K562 (cell line): ENCODE results near the gene AMY1B.
"Not testable (repeated sequence)": the region's sequence is repeated elsewhere in the genome, so short reads cannot be mapped to it uniquely, and the experiment has no call there.

Experiments
- CBX1 ChIP-seq: sonication (generic); IDR thresholded peaks from 2 replicates; pipeline ENCODE4 v1.6.1; 2016; ENCODE audit warnings: antibody characterized with exemption, low read depth, mild to moderate bottlenecking
- CBX8 ChIP-seq: fragments of 200-600 bp; sonication (generic); IDR thresholded peaks from 2 replicates; pipeline ENCODE4 v1.6.1; 2012; ENCODE audit warnings: borderline replicate concordance, mixed run types, low read depth, mild to moderate bottlenecking, moderate library complexity, mixed read lengths, low read length, control low read depth, inconsistent platforms; ENCODE audit not compliant: poor library complexity, severe bottlenecking; ENCODE audit errors: extremely low read depth
- EP300 ChIP-seq: IDR thresholded peaks from 2 replicates; pipeline ENCODE4 v1.6.1; 2012; ENCODE audit warnings: low read length, improper control_type of control experiment
- NBN ChIP-seq: fragments of 450-650 bp; IDR thresholded peaks from 2 replicates; pipeline ENCODE4 v1.6.1; 2016; ENCODE audit warnings: low read depth, mild to moderate bottlenecking
- ZNF311 ChIP-seq: fragments of 250-450 bp; sonication (Bioruptor Pico); IDR thresholded peaks from 2 replicates; pipeline ENCODE4 v1.4.0; 2020; ENCODE audit warnings: mild to moderate bottlenecking, moderate library complexity
- TF ChIP-seq, protein P1 (sequence below), 2 experiments: fragments of 450-650 bp in 1 of 2; sonication (generic) in 1 of 2; formaldehyde crosslinking in 1 of 2; IDR thresholded peaks; 2 replicates each; pipeline versions ENCODE4 v1.7.1 to v1.9.0; 2016 to 2022; ENCODE audit warnings: inconsistent platforms in 1 of 2, mild to moderate bottlenecking in 1 of 2, missing genetic modification reagents in 1 of 2
- TF ChIP-seq, protein P2 (sequence below): sonication (generic); formaldehyde crosslinking; IDR thresholded peaks from 2 replicates; pipeline ENCODE4 v1.8.0; 2022; ENCODE audit warnings: missing genetic modification reagents, mild to moderate bottlenecking, moderate library complexity, borderline replicate concordance
- TF ChIP-seq, protein P3 (sequence below): IDR thresholded peaks from 2 replicates; pipeline ENCODE4 v1.6.1; 2014; ENCODE audit warnings: antibody characterized with exemption
- TF ChIP-seq, protein P4 (sequence below): sonication (generic); formaldehyde crosslinking; IDR thresholded peaks from 2 replicates; pipeline ENCODE4 v1.8.1; 2023; ENCODE audit warnings: mild to moderate bottlenecking, missing genetic modification reagents, moderate library complexity

DNA sequence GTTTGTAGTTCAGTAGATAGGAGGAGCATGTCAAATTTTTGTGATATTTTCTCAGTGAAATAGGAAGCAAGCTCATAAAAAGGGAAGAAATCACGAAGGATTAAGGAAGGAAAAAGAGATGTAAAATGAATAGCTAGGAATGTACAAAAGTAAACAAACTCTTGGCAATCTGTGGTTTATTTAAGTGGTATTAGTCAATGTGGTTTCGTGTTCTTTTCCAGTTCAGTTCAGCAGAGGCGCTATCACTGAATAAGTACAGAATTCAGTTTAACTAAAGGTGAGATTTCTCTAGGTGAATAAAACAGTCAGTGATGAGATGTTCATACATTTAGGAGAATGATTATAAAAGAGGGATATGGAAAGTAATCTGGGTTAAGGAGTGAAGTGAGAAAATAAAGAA, 42.0 kb upstream of the AMY1B start:
- TF ChIP-seq, protein P1, sequence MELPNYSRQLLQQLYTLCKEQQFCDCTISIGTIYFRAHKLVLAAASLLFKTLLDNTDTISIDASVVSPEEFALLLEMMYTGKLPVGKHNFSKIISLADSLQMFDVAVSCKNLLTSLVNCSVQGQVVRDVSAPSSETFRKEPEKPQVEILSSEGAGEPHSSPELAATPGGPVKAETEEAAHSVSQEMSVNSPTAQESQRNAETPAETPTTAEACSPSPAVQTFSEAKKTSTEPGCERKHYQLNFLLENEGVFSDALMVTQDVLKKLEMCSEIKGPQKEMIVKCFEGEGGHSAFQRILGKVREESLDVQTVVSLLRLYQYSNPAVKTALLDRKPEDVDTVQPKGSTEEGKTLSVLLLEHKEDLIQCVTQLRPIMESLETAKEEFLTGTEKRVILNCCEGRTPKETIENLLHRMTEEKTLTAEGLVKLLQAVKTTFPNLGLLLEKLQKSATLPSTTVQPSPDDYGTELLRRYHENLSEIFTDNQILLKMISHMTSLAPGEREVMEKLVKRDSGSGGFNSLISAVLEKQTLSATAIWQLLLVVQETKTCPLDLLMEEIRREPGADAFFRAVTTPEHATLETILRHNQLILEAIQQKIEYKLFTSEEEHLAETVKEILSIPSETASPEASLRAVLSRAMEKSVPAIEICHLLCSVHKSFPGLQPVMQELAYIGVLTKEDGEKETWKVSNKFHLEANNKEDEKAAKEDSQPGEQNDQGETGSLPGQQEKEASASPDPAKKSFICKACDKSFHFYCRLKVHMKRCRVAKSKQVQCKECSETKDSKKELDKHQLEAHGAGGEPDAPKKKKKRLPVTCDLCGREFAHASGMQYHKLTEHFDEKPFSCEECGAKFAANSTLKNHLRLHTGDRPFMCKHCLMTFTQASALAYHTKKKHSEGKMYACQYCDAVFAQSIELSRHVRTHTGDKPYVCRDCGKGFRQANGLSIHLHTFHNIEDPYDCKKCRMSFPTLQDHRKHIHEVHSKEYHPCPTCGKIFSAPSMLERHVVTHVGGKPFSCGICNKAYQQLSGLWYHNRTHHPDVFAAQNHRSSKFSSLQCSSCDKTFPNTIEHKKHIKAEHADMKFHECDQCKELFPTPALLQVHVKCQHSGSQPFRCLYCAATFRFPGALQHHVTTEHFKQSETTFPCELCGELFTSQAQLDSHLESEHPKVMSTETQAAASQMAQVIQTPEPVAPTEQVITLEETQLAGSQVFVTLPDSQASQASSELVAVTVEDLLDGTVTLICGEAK (IDR thresholded peaks at IDR 0.05): not testable (repeated sequence)
- TF ChIP-seq, protein P1 (CRISPR knock-in tag; IDR thresholded peaks at IDR 0.05): not testable (repeated sequence)
- TF ChIP-seq NBN; CBX8; CBX1; EP300; ZNF311 (CRISPR knock-in tag): not testable (repeated sequence)
- TF ChIP-seq, protein P2, sequence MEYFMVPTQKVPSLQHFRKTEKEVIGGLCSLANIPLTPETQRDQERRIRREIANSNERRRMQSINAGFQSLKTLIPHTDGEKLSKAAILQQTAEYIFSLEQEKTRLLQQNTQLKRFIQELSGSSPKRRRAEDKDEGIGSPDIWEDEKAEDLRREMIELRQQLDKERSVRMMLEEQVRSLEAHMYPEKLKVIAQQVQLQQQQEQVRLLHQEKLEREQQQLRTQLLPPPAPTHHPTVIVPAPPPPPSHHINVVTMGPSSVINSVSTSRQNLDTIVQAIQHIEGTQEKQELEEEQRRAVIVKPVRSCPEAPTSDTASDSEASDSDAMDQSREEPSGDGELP (CRISPR knock-in tag): not testable (repeated sequence)
- TF ChIP-seq, protein P3, sequence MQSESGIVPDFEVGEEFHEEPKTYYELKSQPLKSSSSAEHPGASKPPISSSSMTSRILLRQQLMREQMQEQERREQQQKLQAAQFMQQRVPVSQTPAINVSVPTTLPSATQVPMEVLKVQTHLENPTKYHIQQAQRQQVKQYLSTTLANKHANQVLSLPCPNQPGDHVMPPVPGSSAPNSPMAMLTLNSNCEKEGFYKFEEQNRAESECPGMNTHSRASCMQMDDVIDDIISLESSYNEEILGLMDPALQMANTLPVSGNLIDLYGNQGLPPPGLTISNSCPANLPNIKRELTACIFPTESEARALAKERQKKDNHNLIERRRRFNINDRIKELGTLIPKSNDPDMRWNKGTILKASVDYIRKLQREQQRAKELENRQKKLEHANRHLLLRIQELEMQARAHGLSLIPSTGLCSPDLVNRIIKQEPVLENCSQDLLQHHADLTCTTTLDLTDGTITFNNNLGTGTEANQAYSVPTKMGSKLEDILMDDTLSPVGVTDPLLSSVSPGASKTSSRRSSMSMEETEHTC: not testable (repeated sequence)
- TF ChIP-seq, protein P4, sequence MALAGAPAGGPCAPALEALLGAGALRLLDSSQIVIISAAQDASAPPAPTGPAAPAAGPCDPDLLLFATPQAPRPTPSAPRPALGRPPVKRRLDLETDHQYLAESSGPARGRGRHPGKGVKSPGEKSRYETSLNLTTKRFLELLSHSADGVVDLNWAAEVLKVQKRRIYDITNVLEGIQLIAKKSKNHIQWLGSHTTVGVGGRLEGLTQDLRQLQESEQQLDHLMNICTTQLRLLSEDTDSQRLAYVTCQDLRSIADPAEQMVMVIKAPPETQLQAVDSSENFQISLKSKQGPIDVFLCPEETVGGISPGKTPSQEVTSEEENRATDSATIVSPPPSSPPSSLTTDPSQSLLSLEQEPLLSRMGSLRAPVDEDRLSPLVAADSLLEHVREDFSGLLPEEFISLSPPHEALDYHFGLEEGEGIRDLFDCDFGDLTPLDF: not testable (repeated sequence)
